ENCODE results near the gene TRIP13.

TRIP13 gene

DNA sequence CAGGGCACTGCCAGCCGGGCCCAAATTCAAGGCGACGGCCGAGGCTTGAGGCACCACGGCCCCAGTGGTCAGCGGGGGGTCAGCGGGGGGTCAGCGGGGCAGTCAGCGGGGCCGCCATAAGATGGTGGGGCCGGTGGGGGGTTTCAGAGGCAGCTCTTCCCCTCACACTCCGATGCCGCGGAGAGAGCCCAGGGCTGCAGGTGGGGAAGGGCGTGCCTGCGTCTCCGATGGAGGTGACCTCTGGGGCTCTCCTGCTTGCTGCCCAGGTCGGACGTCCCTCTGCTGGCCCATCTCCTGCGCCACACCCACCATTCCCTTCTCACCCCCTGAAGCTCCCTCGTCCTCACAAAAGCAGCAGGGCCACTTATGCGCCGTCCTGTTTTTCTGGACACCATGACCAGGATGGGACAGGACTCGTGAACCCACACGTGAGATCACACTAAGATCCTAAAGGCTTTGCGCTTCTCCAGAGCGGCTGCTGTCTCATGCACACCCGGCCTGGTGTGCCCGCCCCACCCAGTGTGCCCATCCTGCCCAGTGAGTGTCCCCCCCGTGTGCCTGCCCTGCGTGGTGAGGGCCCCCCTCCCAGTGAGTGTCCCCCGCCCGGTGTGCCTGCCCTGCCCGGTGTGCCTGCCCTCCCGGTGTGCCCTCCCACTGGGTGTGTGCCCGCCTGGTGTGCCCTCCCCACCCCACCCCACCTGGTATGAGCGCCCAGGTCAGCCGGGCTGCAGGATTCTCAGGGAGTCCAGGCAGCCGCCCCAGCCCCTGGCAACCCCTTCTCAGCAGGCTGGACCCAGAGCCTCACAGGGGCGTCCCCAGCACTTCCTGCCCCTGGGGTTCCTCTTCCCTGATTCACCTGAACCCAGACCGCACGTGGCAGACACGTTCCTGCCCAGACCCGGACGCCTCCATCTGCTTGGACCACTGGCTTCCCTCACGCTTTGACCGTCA, 67.2 kb downstream of the TRIP13 start:
- Histone ChIP-seq H2AFZ (ENCODE audit: low read length, unreplicated experiment) (no peak overlapping the region), H3K27me3 (ENCODE audit: insufficient read depth, low read length) (peaks cover 29% of the 10 kb centered on the region), H3K79me2 (ENCODE audit: control insufficient read depth, insufficient read depth, low read length, unreplicated experiment) (no peaks in the 10 kb centered on the region), H3K4me1 (ENCODE audit: control insufficient read depth, insufficient read depth, low read length, unreplicated experiment) (peaks cover 39% of the 10 kb centered on the region), H3K27ac (ENCODE audit: low read depth, low read length) (peak overlapping the region; percentile 31; the same call in 1 of the 2 replicates), H3K4me3 (ENCODE audit: low read depth, low read length) (no peak overlapping the region), H3K36me3 (ENCODE audit: insufficient read depth, low read length) (no peaks in the 10 kb centered on the region)

- Histone ChIP-seq H3K79me2 (ENCODE audit: control insufficient read depth, insufficient read depth, low read length, unreplicated experiment) (no peaks in the 10 kb centered on the region), H3K27me3 (ENCODE audit: insufficient read depth, low read length) (peaks cover 30% of the 10 kb centered on the region), H3K4me1 (ENCODE audit: control insufficient read depth, insufficient read depth, low read length, unreplicated experiment) (peaks cover 39% of the 10 kb centered on the region), H3K36me3 (ENCODE audit: insufficient read depth, low read length) (no peaks in the 10 kb centered on the region), H3K27ac (ENCODE audit: low read depth, low read length) (no peak overlapping the region), H2AFZ (ENCODE audit: low read length, unreplicated experiment) (no peak overlapping the region), H3K4me3 (ENCODE audit: low read depth, low read length) (no peak overlapping the region)
Measured at GRCh38 chr5:960551-960950, 67.9 kb downstream of the TRIP13 start.

DNA sequence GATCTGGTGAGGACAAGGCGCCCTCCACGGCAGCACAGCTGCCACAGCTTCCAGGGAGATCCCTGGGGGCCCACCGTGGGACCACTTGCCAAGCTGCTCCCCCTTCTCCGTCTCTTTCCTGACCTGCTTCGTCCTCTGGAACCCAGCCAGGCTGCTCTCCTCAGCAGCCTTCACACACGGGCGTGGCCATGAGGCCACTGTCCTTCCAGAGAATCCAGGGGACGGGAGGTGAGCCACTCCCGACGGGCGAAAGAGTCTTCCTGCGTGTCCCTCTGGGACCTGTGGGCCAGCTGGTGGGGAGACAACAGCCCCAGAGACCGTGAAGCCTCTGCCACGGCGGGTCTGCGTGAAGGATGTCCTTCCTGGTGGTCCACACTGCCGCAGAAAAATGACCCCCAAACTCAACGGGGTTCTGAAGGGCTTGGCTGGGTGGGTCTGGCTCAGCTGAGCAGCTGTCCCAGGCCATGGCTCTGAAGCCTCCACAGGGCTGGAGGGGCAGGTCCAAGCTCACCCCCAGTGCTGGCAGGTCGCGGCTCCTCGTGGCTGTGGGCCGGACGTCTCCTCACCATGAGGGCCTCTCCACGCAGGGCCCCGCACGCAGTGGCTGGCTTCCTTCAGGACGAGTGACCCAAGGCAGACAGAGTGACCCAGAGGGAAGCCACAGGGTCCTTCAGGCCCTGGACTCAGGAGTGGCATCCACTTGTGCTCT, 68.5 kb downstream of the TRIP13 start:
- Histone ChIP-seq H3K4me1 (ENCODE audit: control insufficient read depth, insufficient read depth, low read length, unreplicated experiment) (peaks cover 38% of the 10 kb centered on the region), H3K4me3 (ENCODE audit: low read depth, low read length) (no peak overlapping the region), H3K36me3 (ENCODE audit: insufficient read depth, low read length) (no peaks in the 10 kb centered on the region), H2AFZ (ENCODE audit: low read length, unreplicated experiment) (no peak overlapping the region), H3K79me2 (ENCODE audit: control insufficient read depth, insufficient read depth, low read length, unreplicated experiment) (no peaks in the 10 kb centered on the region), H3K27me3 (ENCODE audit: insufficient read depth, low read length) (peaks cover 32% of the 10 kb centered on the region), H3K27ac (ENCODE audit: low read depth, low read length) (no peak overlapping the region)

DNA sequence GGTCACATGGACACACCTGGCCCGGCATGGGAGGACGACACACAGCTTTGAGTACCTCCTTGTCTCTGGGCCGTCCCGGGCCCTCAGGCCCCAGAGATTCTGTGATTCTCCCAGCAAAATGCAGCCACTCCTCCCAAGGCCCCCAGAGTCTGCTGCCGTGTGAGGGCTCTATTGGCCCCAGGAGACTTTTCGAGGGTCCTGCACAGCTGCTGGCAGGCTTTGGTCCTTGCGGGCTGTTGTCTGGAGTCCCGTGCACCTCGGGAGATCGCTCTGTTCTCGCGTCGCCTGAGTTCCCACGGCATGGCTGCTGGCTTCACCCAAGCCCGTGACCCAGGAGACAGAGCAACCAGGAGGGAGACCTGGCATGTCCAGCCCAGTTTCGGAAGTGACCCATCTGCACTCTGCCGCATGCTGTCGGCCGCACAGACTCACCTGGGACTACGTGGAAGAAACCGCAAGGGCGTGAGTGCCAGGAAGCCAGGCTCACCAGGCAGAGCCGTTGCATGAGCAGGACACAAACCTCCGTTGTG, 69.1 kb downstream of the TRIP13 start:
- H3K36me3 ChIP-seq (ENCODE audit: insufficient read depth, low read length), result no peaks in the 10 kb centered on the region
- H2AFZ ChIP-seq (ENCODE audit: low read length, unreplicated experiment), result no peak overlapping the region
- peaks cover 32% of the 10 kb centered on the region for H3K4me1 ChIP-seq (ENCODE audit: control insufficient read depth, insufficient read depth, low read length, unreplicated experiment)
- no peak overlapping the region for H3K4me3 ChIP-seq (ENCODE audit: low read depth, low read length)
- no peak overlapping the region for H3K27ac ChIP-seq (ENCODE audit: low read depth, low read length)
- peaks cover 38% of the 10 kb centered on the region for H3K27me3 ChIP-seq (ENCODE audit: insufficient read depth, low read length)
- H3K79me2 ChIP-seq (ENCODE audit: control insufficient read depth, insufficient read depth, low read length, unreplicated experiment), result no peaks in the 10 kb centered on the region

DNA sequence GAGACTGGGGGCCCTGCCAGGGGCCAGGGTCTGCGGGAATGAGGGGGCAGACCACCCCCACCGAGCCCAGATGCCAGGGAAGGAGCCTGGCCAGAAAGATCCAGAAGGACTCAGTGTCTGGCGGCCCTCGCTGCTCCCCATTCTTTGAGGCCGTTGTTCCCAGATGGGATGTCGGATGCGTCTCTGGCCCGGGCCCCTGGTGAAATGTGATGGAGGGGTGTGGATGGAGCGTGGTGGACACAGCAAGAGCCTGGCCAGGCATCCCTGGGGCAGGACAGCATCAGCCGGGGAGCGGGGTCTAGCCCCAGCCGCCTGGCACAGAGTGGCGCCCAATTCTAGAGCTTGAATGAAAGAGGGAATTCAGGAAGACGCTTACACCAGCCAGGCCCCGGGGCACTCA, 69.7 kb downstream of the TRIP13 start:
- Histone ChIP-seq H2AFZ (ENCODE audit: low read length, unreplicated experiment) (no peak overlapping the region), H3K27me3 (ENCODE audit: insufficient read depth, low read length) (peaks cover 44% of the 10 kb centered on the region), H3K27ac (ENCODE audit: low read depth, low read length) (no peak overlapping the region), H3K36me3 (ENCODE audit: insufficient read depth, low read length) (no peaks in the 10 kb centered on the region), H3K4me1 (ENCODE audit: control insufficient read depth, insufficient read depth, low read length, unreplicated experiment) (peaks cover 26% of the 10 kb centered on the region), H3K4me3 (ENCODE audit: low read depth, low read length) (no peak overlapping the region), H3K79me2 (ENCODE audit: control insufficient read depth, insufficient read depth, low read length, unreplicated experiment) (no peaks in the 10 kb centered on the region)

DNA sequence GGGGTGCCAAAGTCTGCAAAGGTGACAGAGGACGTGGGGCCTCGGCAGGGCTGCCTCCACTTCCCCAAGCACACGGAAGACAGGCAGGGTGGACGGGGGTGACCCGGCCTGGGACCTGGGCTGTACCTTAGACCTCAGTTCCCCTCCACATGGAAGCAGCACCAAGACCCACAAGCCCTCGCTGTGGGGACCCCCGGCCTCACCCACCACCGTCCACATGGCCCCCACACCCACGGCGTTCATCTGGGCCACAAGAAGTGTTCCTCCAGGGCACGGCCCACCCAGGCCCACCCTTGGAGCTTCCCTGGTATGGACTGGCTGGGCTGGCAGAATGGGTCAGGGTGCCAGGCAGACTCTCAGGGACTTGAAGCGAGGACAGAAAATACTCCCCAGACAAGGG, 70.1 kb downstream of the TRIP13 start:
- Histone ChIP-seq H3K36me3 (ENCODE audit: insufficient read depth, low read length) (no peaks in the 10 kb centered on the region), H3K4me3 (ENCODE audit: low read depth, low read length) (no peak overlapping the region), H3K27ac (ENCODE audit: low read depth, low read length) (no peak overlapping the region), H3K4me1 (ENCODE audit: control insufficient read depth, insufficient read depth, low read length, unreplicated experiment) (peaks cover 22% of the 10 kb centered on the region), H2AFZ (ENCODE audit: low read length, unreplicated experiment) (no peak overlapping the region), H3K79me2 (ENCODE audit: control insufficient read depth, insufficient read depth, low read length, unreplicated experiment) (no peaks in the 10 kb centered on the region), H3K27me3 (ENCODE audit: insufficient read depth, low read length) (peaks cover 48% of the 10 kb centered on the region)

DNA sequence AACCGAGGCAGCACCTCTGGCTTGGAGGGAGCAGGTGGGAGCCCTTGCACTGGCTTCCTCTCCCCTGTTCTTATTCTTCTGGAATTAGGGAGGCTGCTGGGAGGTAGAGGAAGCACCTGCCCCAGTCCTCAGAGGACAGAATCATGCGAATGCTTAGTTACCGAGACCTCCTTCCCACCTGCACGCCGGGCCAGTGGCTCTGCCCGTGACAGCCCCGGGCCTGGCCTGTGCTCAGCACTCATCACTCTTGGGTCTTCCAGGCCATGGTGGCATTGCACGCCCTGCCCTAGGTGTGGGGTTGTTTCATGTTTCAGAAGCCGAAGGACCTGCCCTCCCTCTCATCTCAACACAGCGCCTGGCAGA, 70.6 kb downstream of the TRIP13 start:
- Histone ChIP-seq H3K79me2 (ENCODE audit: control insufficient read depth, insufficient read depth, low read length, unreplicated experiment) (no peaks in the 10 kb centered on the region), H3K27me3 (ENCODE audit: insufficient read depth, low read length) (peaks cover 53% of the 10 kb centered on the region), H3K36me3 (ENCODE audit: insufficient read depth, low read length) (no peaks in the 10 kb centered on the region), H3K4me1 (ENCODE audit: control insufficient read depth, insufficient read depth, low read length, unreplicated experiment) (peaks cover 17% of the 10 kb centered on the region), H2AFZ (ENCODE audit: low read length, unreplicated experiment) (no peak overlapping the region), H3K27ac (ENCODE audit: low read depth, low read length) (no peak overlapping the region), H3K4me3 (ENCODE audit: low read depth, low read length) (no peak overlapping the region)

DNA sequence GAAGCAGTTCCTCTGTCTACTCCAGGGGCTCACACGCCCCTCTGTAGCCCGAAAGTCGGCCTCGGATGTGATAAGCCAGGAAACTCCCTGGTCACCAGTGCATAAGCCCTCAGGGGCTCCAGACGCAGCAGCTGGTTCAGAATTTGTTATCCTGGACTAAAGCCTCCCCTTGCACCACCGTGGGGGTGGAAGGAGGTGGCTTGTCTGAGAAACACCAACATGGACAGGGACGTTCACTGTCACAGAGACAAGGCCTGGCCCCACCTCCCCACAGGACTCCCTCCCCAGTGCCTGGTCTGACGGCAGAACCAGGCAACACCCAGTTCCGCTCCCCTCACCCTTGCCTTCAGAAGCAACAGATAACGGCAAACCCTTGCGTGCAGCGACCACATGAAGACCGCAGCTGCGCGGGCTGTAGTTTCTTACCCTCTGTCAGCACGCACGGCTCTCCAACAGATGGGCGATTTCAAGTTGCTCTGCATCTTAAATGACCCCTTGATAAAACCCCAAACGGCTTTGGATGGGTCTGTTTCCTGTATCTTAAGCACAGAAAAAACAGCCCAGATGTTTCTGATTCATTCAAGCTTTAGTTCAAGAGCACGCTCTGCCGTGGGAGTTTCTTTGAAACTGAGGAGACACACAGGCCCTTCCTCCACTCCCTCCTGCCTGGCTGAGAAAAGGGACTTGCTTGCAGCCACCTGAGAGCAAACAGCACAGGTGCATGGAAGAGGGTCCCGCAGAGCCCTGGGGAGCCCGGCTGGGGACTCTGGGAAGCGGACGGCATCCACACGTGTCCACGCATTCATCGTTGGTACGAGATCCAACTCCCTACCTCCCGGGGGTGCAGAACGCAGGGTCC, 71.2 kb downstream of the TRIP13 start:
- Histone ChIP-seq H3K4me1 (ENCODE audit: control insufficient read depth, insufficient read depth, low read length, unreplicated experiment) (peaks cover 11% of the 10 kb centered on the region), H2AFZ (ENCODE audit: low read length, unreplicated experiment) (no peak overlapping the region), H3K27me3 (ENCODE audit: insufficient read depth, low read length) (peaks cover 59% of the 10 kb centered on the region), H3K36me3 (ENCODE audit: insufficient read depth, low read length) (no peaks in the 10 kb centered on the region), H3K79me2 (ENCODE audit: control insufficient read depth, insufficient read depth, low read length, unreplicated experiment) (no peaks in the 10 kb centered on the region), H3K4me3 (ENCODE audit: low read depth, low read length) (peak overlapping the region; percentile 3; the same call in 1 of the 2 replicates), H3K27ac (ENCODE audit: low read depth, low read length) (no peak overlapping the region)

- Histone ChIP-seq H3K79me2 (ENCODE audit: control insufficient read depth, insufficient read depth, low read length, unreplicated experiment) (no peaks in the 10 kb centered on the region), H3K27me3 (ENCODE audit: insufficient read depth, low read length) (peaks cover 68% of the 10 kb centered on the region), H3K27ac (ENCODE audit: low read depth, low read length) (no peak overlapping the region), H3K4me3 (ENCODE audit: low read depth, low read length) (no peak overlapping the region), H3K36me3 (ENCODE audit: insufficient read depth, low read length) (no peaks in the 10 kb centered on the region), H3K4me1 (ENCODE audit: control insufficient read depth, insufficient read depth, low read length, unreplicated experiment) (peaks cover 6% of the 10 kb centered on the region), H2AFZ (ENCODE audit: low read length, unreplicated experiment) (no peak overlapping the region)
Measured at GRCh38 chr5:964821-965220, 72.1 kb downstream of the TRIP13 start.

Measured in ACC112 (cell line).